GM08714 (cell line): ENCODE measurements around the gene SND1.
A peak's percentile ranks its signal among the peaks of the same experiment; 100 is the strongest.

Source experiments
- H3K4me3 ChIP-seq: fragments of 200-500 bp; sonication (Bioruptor generic); 2 replicates; pipeline ENCODE4 v1.5.1; 2014; ENCODE audit warnings: mild to moderate bottlenecking, low read length, inconsistent platforms
- ZNF274 ChIP-seq: IDR thresholded peaks from 2 replicates; pipeline ENCODE4 v1.6.1; 2012; ENCODE audit warnings: mild to moderate bottlenecking, low read depth, low read length

SND1 gene

GRCh38 chr7:128033246-128033645, 381.3 kb downstream of the SND1 start:
- TF ChIP-seq ZNF274, result no peak

GRCh38 chr7:128034825-128035224, 382.8 kb downstream of the SND1 start:
- no peak for TF ChIP-seq ZNF274
- no peak overlapping the region for H3K4me3 ChIP-seq

More at GRCh38 chr7:128033246-128033645, 381.3 kb downstream of the SND1 start:
- no peak overlapping the region for H3K4me3 ChIP-seq

- TF ChIP-seq ZNF274, result no peak
Observed at GRCh38 chr7:128035712-128036111, 383.7 kb downstream of the SND1 start.

GRCh38 chr7:128036226-128036940, 384.4 kb downstream of the SND1 start:
- no peak overlapping the region; the same call in 1 of the 2 replicates for H3K4me3 ChIP-seq
- TF ChIP-seq ZNF274, result no peak

More at GRCh38 chr7:128035712-128036111, 383.7 kb downstream of the SND1 start:
- no peak overlapping the region for H3K4me3 ChIP-seq

- peak overlapping the region; percentile 4; the same call in 1 of the 2 replicates for H3K4me3 ChIP-seq
- no peak for TF ChIP-seq ZNF274
Observed at GRCh38 chr7:128037081-128037480, 385.1 kb downstream of the SND1 start.

GRCh38 chr7:128037880-128038619, 386.1 kb downstream of the SND1 start:
- TF ChIP-seq ZNF274, result no peak

GRCh38 chr7:128039544-128039953, 387.6 kb downstream of the SND1 start:
- H3K4me3 ChIP-seq, result no peak overlapping the region
- no peak for TF ChIP-seq ZNF274

More at GRCh38 chr7:128037880-128038619, 386.1 kb downstream of the SND1 start:
- H3K4me3 ChIP-seq, result no peak overlapping the region; the same call in 1 of the 2 replicates

GRCh38 chr7:128040205-128040604, 388.2 kb downstream of the SND1 start:
- no peak for TF ChIP-seq ZNF274

GRCh38 chr7:128041203-128041602, 389.2 kb downstream of the SND1 start:
- H3K4me3 ChIP-seq, result no peak overlapping the region
- TF ChIP-seq ZNF274, result no peak

More at GRCh38 chr7:128040205-128040604, 388.2 kb downstream of the SND1 start:
- no peak overlapping the region for H3K4me3 ChIP-seq

GRCh38 chr7:128042012-128042411, 390.0 kb downstream of the SND1 start:
- TF ChIP-seq ZNF274, result no peak
- H3K4me3 ChIP-seq, result no peak overlapping the region

- TF ChIP-seq ZNF274, result no peak
- no peak overlapping the region for H3K4me3 ChIP-seq
Observed at GRCh38 chr7:128044064-128044463, 392.1 kb downstream of the SND1 start.

- H3K4me3 ChIP-seq, result no peak overlapping the region
- no peak for TF ChIP-seq ZNF274
Observed at GRCh38 chr7:128045158-128045557, 393.2 kb downstream of the SND1 start.

GRCh38 chr7:128045766-128046165, 393.8 kb downstream of the SND1 start:
- no peak for TF ChIP-seq ZNF274

GRCh38 chr7:128052404-128052803, 400.4 kb downstream of the SND1 start:
- no peak for TF ChIP-seq ZNF274
- H3K4me3 ChIP-seq, result no peak overlapping the region

More at GRCh38 chr7:128045766-128046165, 393.8 kb downstream of the SND1 start:
- no peak overlapping the region for H3K4me3 ChIP-seq

GRCh38 chr7:128053023-128053422, 401.0 kb downstream of the SND1 start:
- no peak overlapping the region for H3K4me3 ChIP-seq
- no peak for TF ChIP-seq ZNF274

GRCh38 chr7:128053991-128054390, 402.0 kb downstream of the SND1 start:
- no peak overlapping the region for H3K4me3 ChIP-seq
- TF ChIP-seq ZNF274, result no peak
